ENCODE results near the gene YKT6.
A peak's percentile ranks its signal among the peaks of the same experiment; 100 is the strongest.
"Not testable (repeated sequence)": the region's sequence is repeated elsewhere in the genome, so short reads cannot be mapped to it uniquely, and the experiment has no call there.

The YKT6 gene

GRCh38 chr7:44194069-44194468 is 6.7 kb upstream of the YKT6 start:
- no peak for DNase-seq

- no peak for DNase-seq
These were observed 6.1 kb upstream of the YKT6 start for GRCh38 chr7:44194562-44195145.

DNA sequence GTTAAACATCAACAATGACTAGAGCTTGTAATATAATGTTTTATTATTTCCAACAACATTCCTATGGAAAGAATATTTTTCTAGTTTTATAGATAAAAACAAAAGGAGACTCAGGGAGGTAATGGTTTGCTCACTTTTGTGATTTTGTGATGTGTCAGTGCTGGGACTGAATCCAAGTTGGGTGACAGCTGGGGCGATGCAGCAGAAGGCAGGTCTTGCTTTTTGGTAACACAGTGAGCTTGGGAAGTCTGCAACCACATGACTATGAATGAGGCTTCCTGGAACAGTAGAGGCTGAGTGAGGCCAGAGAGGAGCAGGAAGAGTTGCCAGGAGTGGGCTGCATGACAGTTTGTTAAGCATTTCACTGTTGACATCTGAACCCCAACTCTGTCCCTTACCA is 4.9 kb upstream of the YKT6 start:
- no peak for DNase-seq

DNA sequence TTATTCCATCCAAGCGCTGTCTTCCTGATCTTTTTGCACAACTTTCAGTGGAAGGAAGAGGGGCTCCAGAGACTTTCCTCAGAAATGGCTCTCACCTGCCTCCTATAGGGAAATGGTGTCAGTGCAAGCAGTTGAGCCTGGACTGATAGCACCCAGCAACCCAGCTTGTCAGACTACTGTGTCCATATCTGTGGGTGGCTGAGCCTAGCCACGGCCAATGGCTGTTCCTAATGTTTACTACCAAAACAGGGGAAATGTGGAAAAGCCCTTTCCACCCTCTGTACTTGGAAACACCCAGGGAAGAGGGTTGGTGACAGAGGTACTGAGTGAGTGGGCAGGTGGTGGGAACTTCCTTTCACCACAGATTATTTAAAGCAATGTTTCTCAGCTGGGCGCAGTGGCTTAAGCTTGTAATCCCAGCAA is 4.3 kb upstream of the YKT6 start:
- DNase-seq: peak in 1 of 2 experiments; percentile 12

- DNase-seq: no peak
These were observed 3.3 kb upstream of the YKT6 start for GRCh38 chr7:44197474-44197873.

- DNase-seq: not testable (repeated sequence)
These were observed 615 bp upstream of the YKT6 start for GRCh38 chr7:44200163-44200562.

- DNase-seq: no peak
These were observed 1.0 kb downstream of the YKT6 start for GRCh38 chr7:44201813-44202212.

DNA sequence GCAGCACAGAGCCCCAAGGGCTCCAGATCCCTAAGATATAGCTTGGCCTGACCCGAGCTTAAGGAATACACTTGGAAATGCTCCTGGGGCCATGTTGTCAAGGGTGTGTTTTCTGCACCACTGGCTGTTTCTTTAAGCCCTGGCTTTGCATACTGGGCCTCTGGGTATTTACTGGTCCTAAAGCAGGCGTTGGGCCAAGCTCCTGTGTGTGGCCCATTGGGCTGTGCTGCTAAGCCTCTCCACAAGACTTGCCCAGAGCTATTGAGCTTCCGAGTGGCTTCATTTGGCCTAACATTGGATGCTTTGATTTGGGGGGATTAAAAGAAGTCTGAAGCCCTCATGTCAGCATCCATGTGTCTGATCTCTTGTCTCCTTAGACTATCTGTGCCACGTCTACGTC is 5.2 kb downstream of the YKT6 start:
- DNase-seq: no peak

GRCh38 chr7:44208085-44208484 is 7.3 kb downstream of the YKT6 start:
- no peak for DNase-seq

GRCh38 chr7:44210107-44210506 is 9.3 kb downstream of the YKT6 start:
- no peak for DNase-seq

DNA sequence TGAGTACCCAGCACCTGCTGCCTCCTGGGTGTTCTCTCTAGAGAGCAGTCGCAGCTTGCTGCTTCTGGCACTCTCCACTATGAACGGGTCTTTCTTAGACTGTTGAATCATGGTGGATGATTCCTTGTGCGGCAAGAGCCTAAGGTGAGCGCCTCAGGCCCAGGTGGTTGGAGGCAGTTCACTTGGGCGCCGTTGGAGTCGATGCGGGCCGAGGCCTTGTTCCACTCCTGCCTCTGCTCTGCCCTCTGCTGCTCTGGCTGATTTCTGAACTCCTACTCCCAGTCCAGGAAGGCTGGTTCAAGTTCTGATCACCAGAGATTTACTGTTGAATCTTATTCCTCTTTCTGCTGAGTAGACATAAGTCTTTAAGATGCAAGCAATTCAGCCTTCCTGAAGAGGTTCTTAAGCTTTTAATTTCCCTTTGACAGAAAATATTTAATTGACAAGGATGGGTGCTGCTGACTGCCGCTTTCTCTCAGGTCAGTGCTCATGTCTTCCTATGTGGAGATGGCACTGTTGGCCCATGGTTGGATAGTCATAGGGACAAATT is 10.4 kb downstream of the YKT6 start:
- no peak for DNase-seq

DNA sequence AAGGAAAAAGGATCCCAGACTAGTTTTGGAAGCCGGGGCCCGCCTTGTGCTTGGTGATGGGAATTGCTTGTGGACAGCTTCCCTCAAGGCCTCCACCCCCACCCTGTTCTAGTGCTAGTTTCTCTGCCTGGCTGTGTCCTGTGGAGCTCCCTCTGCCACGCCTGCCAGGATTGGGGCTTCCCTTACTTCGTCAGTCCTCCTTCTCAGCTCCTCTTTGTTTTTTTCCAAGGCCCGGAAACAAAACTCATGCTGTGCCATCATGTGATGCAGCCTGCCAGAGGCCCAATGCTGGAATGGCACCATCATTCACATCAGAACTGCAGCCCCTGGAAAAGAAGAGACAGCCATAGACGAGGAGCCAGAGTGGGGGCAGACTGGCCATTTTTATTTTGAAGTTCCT is 11.2 kb downstream of the YKT6 start:
- DNase-seq: no peak

- DNase-seq: no peak
These were observed 11.9 kb downstream of the YKT6 start for GRCh38 chr7:44212581-44213184.

DNA sequence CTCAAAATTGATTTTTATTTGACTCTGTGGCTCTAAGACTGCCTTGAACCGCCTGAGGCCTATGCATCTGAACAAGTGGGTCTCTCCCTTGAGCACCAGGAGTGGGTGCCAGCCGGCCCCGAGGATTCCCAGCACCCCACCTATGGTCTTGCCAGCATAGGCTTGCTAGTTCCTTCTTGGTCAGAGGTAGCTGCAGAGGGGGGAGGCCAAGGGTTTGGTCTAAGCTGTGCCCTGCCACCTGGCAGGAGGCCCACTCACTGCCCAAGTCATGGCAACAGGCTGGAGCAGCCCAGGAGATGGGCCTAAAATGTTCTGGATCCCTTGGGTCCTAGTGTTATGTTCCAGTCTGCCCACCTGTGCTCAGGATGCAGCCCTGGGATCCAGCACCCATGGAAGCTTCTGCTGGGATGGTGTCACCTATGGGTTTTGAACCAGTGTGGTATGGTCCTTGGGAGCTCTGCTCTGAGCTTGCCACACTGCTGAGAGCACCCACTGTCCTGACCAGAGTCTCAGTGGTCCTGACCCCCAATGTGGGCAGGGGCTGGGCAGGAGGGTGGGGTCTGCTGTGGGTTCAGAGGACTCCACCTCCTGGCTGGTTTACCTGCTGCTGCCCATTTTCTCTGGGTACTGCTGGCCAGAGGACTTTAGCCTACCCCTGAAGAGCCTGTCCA is 12.6 kb downstream of the YKT6 start:
- no peak for DNase-seq

GRCh38 chr7:44213877-44214388 is 13.2 kb downstream of the YKT6 start:
- DNase-seq: no peak

DNA sequence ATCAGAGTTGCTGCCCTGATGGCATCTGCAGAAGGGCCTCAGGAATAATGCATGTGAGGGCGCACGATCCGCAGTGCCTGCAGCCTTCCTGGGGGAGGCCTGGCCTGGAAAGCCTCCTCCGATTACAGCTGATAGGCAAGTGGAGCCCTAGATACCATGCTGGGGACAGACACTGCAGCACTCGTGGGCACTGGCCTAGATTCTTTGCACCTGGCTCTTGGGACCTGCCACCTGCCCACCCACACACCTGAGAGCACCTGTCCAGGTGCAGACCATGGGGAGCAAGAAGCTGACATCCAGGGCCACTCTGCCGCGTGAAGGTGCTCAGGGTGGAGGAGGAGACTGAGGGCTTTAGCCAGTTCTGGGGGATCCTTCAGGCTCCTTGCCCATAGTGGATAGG is 14.8 kb downstream of the YKT6 start:
- DNase-seq: peak in 1 of 2 experiments; percentile 19

DNA sequence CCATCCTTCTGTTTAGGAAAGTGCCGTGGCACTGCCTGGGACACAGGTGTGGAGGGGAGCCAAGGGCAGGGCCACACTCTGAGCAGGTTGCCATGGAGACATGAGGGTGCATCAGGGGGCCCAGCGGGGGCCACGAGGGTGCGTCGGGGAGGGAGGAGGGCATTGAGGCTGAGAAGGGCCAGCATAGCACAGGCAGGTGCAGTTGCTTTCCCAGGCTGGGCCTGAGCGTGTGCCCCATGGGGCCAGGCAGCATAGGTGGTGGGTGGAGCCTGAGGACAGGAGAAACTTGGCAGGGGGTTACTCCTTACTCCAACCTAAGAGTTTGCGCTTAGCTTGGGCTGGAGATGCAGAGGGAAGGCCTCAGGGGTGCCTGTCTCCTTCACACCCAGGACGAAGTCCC is 15.2 kb downstream of the YKT6 start:
- DNase-seq: no peak

GRCh38 chr7:44216521-44217222 is 15.9 kb downstream of the YKT6 start:
- no peak for DNase-seq

- DNase-seq: no peak
These were observed 16.5 kb downstream of the YKT6 start for GRCh38 chr7:44217223-44217714.

- no peak for DNase-seq
These were observed 17.1 kb downstream of the YKT6 start for GRCh38 chr7:44217852-44218402.

DNA sequence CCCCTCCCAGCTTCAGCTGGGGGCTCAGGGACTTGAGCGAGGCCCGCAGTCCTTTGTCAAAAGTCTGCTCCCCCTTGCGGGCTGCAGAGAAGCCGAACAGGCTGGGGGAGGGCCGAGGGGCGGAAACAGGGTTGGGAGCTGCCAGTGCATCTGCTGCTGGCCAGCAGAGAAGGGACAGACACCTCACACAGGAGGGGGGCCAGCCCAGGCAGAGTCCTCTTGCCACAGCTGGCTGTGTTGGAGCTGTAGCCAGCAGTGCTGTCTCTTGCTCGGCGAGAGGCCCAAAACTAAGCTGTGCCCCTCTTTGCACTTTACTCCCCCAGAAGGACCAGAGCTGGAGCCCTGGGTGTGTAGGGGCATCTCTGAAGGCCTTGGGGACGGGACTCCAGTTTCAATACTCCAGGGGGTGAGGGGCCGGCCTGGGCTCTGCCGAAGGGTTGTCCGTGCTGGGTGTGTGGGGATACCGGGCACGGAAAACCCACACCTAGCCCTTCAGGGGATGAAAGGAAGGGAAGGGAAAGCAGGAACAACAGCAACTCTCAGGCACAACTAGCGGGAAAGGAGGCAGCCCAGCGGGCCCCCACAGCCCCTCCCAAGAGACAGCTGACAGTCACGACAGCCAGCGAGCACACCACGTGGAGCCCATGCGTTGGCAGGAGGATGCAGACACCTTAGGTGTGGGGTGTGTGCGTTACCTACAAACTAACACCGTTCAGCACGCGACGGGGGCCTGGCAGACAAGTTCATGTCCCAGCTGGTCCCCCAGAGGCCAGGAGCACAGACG is 17.8 kb downstream of the YKT6 start:
- no peak for DNase-seq
